A673 (cell line): ENCODE data around the gene SEC14L6. TPM values are rescaled to one million over a fixed set of nuclear protein-coding genes. Genes with fewer than 3 reads are reported as not detected.
A peak's percentile ranks its signal among the peaks of the same experiment; 100 is the strongest.

Source experiments
- BruUV-seq: library from RNA; stranded (reverse); fragments of 400-500 nt; replicated peaks from 2 replicates; lab custom pipeline; 2021; lab: Mats Ljungman, UMichigan
- CTCF ChIA-PET: fragments of 300-600 bp; sonication (Branson Sonifier 250); formaldehyde crosslinking; loops from one replicate; lab custom pipeline; 2022; ENCODE audit warnings: antibody characterized with exemption; lab: Charles Lee
- POLR2A ChIA-PET: fragments of 300-600 bp; sonication (Branson Sonifier 250); formaldehyde crosslinking; loops from one replicate; lab custom pipeline; 2022; ENCODE audit warnings: antibody characterized with exemption; ENCODE audit not compliant: low non-redundant PET; lab: Charles Lee
- DNase-seq: peaks from one replicate; pipeline ENCODE4 v3.0.0-alpha.2; 2015; ENCODE audit warnings: low spot score
- H3K27ac ChIP-seq: fragments of 200-600 bp; sonication (generic); 2 replicates; pipeline ENCODE4 v1.5.1; 2016; ENCODE audit warnings: mixed run types, low read depth, mild to moderate bottlenecking, mixed read lengths, antibody characterized with exemption, low read length; ENCODE audit not compliant: poor library complexity, severe bottlenecking
- H3K27me3 ChIP-seq: fragments of 200-600 bp; sonication (generic); replicated peaks from 2 replicates; pipeline ENCODE4 v1.6.1; 2017; ENCODE audit warnings: mixed run types, low read depth, mild to moderate bottlenecking, mixed read lengths, antibody characterized with exemption, low read length; ENCODE audit not compliant: insufficient read depth, poor library complexity
- H3K36me3 ChIP-seq: fragments of 200-600 bp; sonication (generic); 2 replicates; pipeline ENCODE4 v1.6.1; 2016; ENCODE audit warnings: mixed run types, mild to moderate bottlenecking, mixed read lengths, antibody characterized with exemption, low read length; ENCODE audit not compliant: insufficient read depth, poor library complexity, severe bottlenecking
- H3K4me1 ChIP-seq: fragments of 200-600 bp; sonication (generic); 2 replicates; pipeline ENCODE4 v1.6.1; 2017; ENCODE audit warnings: mixed run types, mild to moderate bottlenecking, mixed read lengths, antibody characterized with exemption, low read length; ENCODE audit not compliant: insufficient read depth, poor library complexity, severe bottlenecking
- H3K4me3 ChIP-seq: fragments of 200-600 bp; sonication (generic); 2 replicates; pipeline ENCODE4 v1.5.1; 2016; ENCODE audit warnings: low read depth, mixed run types, mild to moderate bottlenecking, mixed read lengths, low read length; ENCODE audit not compliant: poor library complexity, severe bottlenecking
- H3K9me3 ChIP-seq: fragments of 200-600 bp; sonication (generic); 2 replicates; pipeline ENCODE4 v1.6.1; 2016; ENCODE audit warnings: mixed run types, low read depth, mild to moderate bottlenecking, mixed read lengths, antibody characterized with exemption, low read length; ENCODE audit not compliant: poor library complexity, severe bottlenecking
- CTCF ChIP-seq: fragments of 300-800, 200-600 bp; sonication (generic); conservative IDR thresholded peaks from 2 replicates; pipeline ENCODE4 v1.5.1; 2017; ENCODE audit warnings: low read depth, mild to moderate bottlenecking, antibody characterized with exemption, low read length, moderate library complexity, mixed read lengths
- EZH2 ChIP-seq: fragments of 200-600 bp; sonication (generic); IDR thresholded peaks from 2 replicates; pipeline ENCODE4 v1.6.1; 2017; ENCODE audit warnings: borderline replicate concordance, low read depth, mild to moderate bottlenecking, mixed read lengths, antibody characterized with exemption, low read length; ENCODE audit not compliant: poor library complexity, severe bottlenecking
- intact Hi-C: fragments of 100-400 bp; cut with micrococcal nuclease; formaldehyde crosslinking; loops from one replicate; pipeline ENCODE4 v1.10.0; 2022; ENCODE audit not compliant: unreplicated experiment
- total RNA-seq: library from RNA; stranded (reverse); gene quantifications from 2 replicates; pipeline ENCODE4 v1.2.3, GENCODE V29; 2021

Gene SEC14L6
- total RNA-seq, 1 experiment from 2014 or later = not detected

GRCh38 chr22:30486661-30487115, 59.9 kb downstream of the SEC14L6 start:
- TF ChIP-seq EZH2 (no peak), CTCF (no peak)
- H3K27me3 ChIP-seq = no peaks in the 10 kb centered on the region
- ChIA-PET CTCF (no interaction called here), POLR2A (no interaction called here)
- no peak for DNase-seq
- no peak overlapping the region for H3K4me3 ChIP-seq
- BruUV-seq = no TSS peak
- no peak overlapping the region for H3K27ac ChIP-seq
- H3K9me3 ChIP-seq = no peaks in the 10 kb centered on the region
- H3K36me3 ChIP-seq = no peaks in the 10 kb centered on the region
- H3K4me1 ChIP-seq = no peaks in the 10 kb centered on the region
- intact Hi-C loops = no loop called here

GRCh38 chr22:30486118-30486517, 60.4 kb downstream of the SEC14L6 start:
- H3K27ac ChIP-seq = no peak overlapping the region
- H3K9me3 ChIP-seq = no peaks in the 10 kb centered on the region
- no TSS peak for BruUV-seq
- no peak overlapping the region for H3K4me3 ChIP-seq
- TF ChIP-seq EZH2 (no peak), CTCF (no peak)
- intact Hi-C loops = no loop called here
- CTCF ChIA-PET = no interaction called here
- POLR2A ChIA-PET = no interaction called here
- H3K4me1 ChIP-seq = no peaks in the 10 kb centered on the region
- DNase-seq = no peak
- H3K36me3 ChIP-seq = no peaks in the 10 kb centered on the region
- H3K27me3 ChIP-seq = no peaks in the 10 kb centered on the region

- TF ChIP-seq EZH2 (no peak), CTCF (peak; percentile 97)
- POLR2A ChIA-PET = no interaction called here
- no peaks in the 10 kb centered on the region for H3K36me3 ChIP-seq
- intact Hi-C loops = loop anchor here (2.0 kb wide), 1 partner anchor 41 kb away; no protein-coding TSS in a partner anchor
- H3K27ac ChIP-seq = no peak overlapping the region
- H3K4me1 ChIP-seq = no peaks in the 10 kb centered on the region
- H3K4me3 ChIP-seq = no peak overlapping the region
- DNase-seq = peak; percentile 61
- CTCF ChIA-PET = no interaction called here
- no TSS peak for BruUV-seq
- H3K9me3 ChIP-seq = no peaks in the 10 kb centered on the region
- no peaks in the 10 kb centered on the region for H3K27me3 ChIP-seq
Measured at GRCh38 chr22:30485362-30485988, 61.1 kb downstream of the SEC14L6 start.
